NCI-H2227 (cell line): Measurements from ENCODE around the gene TCF7L1.
"Not testable (repeated sequence)": the region's sequence is repeated elsewhere in the genome, so short reads cannot be mapped to it uniquely, and the experiment has no call there.

Source experiments
- DNase-seq: peaks from one replicate; lab custom pipeline; 2025; ENCODE audit not compliant: unreplicated experiment; lab: John Stamatoyannopoulos, UW

TCF7L1 gene

GRCh38 chr2:85343207-85343895 lies 210.2 kb downstream of the TCF7L1 start:
- DNase-seq, result not testable (repeated sequence)

- DNase-seq, result no peak
Measured at GRCh38 chr2:85344356-85344954, 211.3 kb downstream of the TCF7L1 start.

- no peak for DNase-seq
Measured at GRCh38 chr2:85347599-85347998, 214.4 kb downstream of the TCF7L1 start.

- no peak for DNase-seq
Measured at GRCh38 chr2:85353876-85354285, 220.7 kb downstream of the TCF7L1 start.

- peak; percentile 98 for DNase-seq
Measured at GRCh38 chr2:85354286-85355072, 221.3 kb downstream of the TCF7L1 start, which contains the start of the genes ELMOD3 and RETSAT. ELMOD3 (plus strand) TSS chr2:85354769; CDS start chr2:85357199, 2,430 bp downstream. RETSAT (minus strand) TSS chr2:85354528; CDS start chr2:85354507, 21 bp downstream.

- no peak for DNase-seq
Measured at GRCh38 chr2:85355073-85355410, 221.8 kb downstream of the TCF7L1 start.

- DNase-seq, result no peak
Measured at GRCh38 chr2:85355521-85355920, 222.3 kb downstream of the TCF7L1 start.

GRCh38 chr2:85356186-85356585 lies 223.0 kb downstream of the TCF7L1 start:
- DNase-seq, result no peak

GRCh38 chr2:85357736-85358135 lies 224.5 kb downstream of the TCF7L1 start:
- no peak for DNase-seq
